ENCODE measurements around the gene CAMK1D. TPM values are rescaled to one million over a fixed set of nuclear protein-coding genes. Genes with fewer than 3 reads are reported as not detected.
A peak's percentile ranks its signal among the peaks of the same experiment; 100 is the strongest.

The CAMK1D gene
- total RNA-seq, 1 experiment from 2014 or later = 3.9 TPM

DNA sequence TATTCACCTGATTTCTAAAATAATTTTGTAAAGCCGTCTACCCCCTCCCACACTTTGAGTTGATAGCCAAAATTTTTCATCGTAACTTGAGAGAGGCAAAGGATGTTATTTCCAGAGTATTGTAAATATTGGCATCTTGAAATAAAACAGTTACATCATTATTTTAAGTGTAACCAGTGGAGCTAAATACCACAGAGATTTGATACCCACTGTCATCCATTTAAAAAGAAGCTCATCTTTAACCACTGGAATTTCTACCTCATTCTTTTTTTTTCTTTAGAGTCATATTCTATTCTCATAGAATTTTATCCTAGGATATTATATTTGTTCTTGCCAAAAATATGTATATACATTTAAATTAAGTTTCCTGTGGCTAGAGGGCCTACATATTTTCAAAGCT, 48.6 kb downstream of the CAMK1D start:
- DNase-seq (ENCODE audit: low read depth) = no peak

DNA sequence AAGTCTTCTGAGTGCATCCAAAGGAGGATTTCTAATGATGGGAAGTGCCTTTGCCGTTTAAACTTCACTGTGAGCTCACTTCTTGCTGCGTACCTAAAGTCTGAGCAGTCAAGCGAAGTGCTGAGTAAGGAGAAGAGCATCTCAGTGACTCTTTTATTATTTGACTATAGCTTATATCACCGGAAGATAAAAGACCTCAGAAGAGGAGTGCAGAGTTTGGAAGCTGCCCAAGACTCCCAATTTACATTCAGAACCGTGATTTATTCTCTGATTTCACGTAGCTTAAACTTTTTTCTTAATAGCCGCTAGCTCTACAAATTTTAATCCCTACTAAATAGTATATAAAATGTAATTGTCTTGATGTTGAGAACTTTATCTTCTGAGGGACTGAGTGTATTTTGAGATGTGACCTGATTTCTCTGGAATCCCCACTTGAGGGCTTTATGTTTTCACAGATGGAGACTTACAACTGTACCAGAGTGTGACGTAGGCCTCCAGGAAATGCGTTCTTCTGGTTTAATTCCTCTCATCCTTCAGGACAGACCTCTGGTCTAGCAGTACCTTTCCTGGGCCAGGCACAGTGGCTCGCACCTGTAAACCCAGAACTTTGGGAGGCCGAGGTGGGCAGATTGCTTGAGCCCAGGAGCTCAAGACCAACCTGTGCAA, 51.1 kb downstream of the CAMK1D start:
- peak; percentile 86 for DNase-seq (ENCODE audit: low read depth)

DNA sequence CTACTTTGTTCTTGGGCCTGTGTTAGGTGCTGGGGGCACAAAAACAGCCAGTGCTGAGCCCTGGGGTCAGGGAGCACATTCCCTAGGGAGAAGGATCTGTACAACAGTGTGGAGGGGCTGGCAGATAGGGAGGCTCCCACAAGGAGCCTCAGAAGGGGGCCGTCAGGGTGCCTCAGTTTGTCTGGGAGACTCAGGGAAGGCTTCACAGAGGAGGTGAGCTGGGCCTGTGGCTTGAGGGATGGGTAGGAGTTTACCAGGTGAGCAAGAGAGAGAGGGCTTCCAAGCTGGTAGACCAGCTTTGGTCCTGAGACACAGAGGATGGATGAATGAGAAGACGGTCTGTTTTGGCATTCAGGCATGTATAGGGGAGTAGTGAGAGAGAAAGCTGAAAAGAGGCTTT, 52.1 kb downstream of the CAMK1D start:
- no peak for DNase-seq (ENCODE audit: low read depth)

DNA sequence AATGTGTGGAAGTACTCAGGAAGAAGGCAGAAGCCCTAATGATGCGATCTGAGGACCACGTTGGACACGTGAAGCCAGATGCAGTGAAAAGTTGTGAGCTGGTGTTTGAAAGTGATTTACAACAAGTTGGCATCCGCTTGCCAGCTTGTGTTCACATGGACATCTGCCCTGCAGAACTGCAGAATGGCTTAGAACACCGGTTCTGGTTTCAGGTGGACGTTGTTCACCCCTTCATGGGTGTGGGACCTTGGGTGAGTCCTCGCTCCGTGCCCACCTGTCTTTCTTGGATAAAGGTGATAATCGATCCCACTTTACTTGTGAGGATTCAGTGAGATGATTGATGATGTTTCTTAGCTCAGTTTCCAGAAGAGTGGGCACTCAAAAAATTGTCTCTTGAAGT, 53.8 kb downstream of the CAMK1D start:
- no peak for DNase-seq (ENCODE audit: low read depth)

DNA sequence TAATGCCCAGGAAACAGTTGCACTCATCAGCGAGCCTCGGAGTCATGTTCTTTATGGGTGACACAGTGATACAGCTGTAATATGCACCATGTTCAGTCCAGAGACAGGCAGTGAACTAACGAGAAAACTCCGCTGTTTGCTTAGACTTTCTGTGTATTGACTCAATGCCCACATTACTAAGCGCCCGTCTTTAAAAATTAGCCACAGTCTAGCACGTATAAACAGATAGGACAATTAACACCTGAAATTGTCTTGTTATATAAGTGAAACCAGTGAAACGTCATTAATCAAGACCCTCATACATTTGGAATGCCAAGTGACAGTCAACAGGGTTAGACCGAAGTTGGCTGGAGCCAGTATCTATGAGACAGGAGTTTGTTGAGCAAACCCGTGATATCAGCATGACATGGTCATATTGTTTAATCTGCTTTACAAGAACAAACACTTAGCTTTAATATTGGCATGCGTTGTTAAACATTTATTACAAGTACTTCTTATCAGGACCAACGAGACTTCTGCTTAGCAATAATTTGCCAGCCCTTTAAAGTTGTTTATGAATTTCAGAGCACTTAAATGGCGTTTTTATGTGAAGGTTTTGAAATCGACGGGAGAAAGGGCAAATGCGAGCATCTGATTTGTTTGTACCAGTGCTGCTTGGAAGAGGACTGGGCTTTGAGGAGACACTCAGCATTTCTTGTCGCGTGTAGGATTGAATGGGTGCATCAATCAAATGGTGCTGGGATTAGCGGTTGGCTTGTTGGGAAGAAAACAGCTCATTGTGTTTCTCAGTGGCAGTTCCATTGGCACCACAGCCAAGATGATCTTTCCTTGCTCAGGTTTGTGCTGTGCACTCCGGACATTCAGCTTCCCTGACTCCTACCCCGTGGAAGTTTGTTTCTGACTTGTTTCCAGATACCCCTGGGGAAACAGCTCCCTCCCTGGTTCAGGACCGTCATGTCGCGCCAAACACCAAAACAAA, 56.3 kb downstream of the CAMK1D start:
- DNase-seq (ENCODE audit: low read depth) = no peak

DNA sequence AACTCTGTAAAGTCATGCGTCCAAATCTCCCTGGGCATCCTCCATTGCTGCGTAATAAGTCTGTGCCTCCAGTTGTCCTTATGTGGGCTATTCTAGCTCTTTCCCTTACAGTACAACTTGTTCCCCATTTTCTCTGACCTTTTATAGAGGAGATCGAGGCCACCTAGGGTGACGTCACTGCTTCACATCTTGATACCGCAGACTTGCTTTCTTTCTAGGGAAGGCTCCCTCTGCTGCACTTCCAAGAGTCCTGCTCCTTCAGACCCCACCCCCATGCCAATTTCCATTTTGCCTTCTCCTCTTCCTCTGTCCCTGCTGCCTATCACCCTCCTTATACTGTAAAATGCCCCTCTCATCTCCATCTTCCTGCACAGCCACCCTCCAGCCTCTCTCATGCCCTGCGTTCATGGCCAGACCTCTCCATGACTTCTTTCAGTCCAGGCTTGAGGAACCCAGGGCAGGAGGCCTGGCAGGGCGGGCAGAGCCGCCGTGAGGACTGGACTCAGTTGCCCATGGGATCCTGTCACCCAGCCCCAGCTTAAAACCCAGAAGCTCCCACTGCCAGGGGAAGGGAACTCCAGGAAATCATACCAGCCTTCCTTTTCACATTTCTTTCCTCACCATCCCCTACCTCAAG, 57.5 kb downstream of the CAMK1D start:
- DNase-seq (ENCODE audit: low read depth) = no peak

DNA sequence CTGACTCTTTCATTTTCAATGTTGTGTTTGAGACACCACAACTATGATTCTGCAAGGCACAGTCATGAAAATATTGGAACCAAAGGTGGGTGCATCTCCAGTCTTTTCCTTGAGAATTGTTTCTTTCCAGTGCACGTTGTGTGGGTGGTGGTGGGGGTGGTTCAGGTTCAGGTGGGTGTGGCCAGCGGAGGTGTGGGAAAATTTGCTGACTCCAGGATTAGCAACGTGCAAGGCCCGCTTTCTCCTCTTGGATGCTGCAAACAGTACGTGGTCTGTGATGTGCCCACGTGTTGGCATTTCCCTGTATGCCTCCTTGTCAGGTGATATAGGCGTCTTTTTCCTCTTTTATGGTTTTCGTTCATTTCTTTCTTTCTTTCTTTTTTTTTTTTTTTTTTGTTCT, 59.1 kb downstream of the CAMK1D start:
- DNase-seq (ENCODE audit: low read depth) = no peak

DNA sequence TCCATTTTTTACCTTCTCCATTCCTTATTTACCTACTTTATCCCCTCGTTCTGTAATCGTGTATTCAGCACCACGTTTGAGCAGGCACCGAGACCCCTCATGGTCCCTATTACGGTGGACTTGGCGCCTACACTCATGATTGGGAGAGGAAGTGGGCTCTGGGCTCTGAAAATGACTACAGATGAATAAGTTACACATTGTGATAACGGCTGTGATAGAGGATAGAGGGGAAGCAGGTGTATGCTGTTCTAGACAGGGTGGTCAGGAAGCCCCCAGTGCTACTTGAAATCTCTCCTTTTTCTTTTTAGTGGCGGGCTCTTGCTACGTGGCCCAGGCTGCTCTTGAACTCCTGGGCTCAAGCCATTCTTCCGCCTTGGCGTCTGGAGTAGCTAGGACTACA, 59.8 kb downstream of the CAMK1D start:
- no peak for DNase-seq (ENCODE audit: low read depth)

DNA sequence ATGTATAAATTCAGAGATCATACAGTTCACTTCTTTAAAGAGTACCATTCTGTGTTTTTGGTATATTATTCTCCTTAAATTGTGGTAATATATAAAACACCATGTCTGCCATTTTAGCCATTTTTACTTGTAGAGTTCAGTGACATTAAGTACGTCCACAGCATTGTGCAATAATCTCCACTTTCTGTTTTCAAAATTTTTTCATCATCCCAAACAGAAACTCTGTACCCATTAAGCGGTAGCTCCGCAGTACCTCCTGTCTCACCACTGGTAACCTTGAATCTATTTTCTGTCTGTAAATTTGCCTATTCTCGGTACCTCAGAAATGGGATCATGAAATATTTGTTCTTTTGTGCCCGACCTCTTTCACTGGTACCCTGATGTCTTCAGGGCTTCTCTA, 60.3 kb downstream of the CAMK1D start:
- DNase-seq (ENCODE audit: low read depth) = no peak

DNA sequence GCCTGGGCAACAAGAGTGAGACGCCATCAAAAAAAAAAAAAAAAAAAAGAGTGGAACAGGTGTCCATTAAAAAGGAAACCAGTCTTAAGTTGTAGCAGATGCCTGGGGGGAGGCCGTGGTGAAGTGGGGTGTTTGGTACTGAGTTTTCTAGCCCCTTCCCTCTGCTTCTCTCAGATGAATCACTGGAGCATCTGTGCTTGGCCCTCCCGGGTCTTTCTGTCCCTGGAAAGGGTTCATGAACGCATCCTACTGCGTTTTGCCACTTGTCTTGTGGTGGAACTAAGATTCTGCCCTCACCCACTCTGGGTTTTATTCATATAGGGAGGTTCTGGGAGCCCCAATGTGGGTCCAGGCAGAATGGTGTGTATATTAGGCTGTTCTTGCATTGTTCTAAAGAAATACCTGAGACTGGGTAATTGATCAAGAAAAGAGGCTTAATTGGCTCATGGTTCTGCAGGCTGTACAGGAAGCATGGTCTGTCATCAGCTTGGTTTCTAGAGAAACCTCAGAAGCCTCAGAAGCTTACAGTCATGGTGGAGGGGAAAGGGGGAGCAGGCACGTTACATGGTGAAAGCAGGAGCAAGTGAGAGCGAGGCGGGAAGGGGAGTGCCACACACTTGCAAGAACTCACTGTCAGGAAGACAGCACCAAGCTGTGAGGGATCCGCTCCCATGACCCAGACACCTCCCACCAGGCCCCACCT, 63.5 kb downstream of the CAMK1D start:
- DNase-seq (ENCODE audit: low read depth) = no peak

DNA sequence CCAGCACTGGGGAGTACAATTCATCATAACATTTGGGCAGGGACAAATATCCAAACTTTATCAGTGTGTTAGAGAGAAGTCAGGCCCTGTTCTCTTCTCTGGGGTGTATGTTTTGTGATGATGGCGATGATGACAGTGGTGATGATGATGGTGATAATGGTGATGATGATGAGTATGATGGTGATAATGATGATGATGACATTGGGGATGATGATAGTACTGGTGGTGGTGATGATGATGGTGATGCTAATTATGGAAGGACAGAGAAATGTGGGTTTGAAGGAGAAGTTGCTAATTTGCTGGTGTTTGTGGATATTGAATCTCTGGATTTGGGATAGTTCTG, 64.0 kb downstream of the CAMK1D start:
- DNase-seq (ENCODE audit: low read depth) = no peak

DNA sequence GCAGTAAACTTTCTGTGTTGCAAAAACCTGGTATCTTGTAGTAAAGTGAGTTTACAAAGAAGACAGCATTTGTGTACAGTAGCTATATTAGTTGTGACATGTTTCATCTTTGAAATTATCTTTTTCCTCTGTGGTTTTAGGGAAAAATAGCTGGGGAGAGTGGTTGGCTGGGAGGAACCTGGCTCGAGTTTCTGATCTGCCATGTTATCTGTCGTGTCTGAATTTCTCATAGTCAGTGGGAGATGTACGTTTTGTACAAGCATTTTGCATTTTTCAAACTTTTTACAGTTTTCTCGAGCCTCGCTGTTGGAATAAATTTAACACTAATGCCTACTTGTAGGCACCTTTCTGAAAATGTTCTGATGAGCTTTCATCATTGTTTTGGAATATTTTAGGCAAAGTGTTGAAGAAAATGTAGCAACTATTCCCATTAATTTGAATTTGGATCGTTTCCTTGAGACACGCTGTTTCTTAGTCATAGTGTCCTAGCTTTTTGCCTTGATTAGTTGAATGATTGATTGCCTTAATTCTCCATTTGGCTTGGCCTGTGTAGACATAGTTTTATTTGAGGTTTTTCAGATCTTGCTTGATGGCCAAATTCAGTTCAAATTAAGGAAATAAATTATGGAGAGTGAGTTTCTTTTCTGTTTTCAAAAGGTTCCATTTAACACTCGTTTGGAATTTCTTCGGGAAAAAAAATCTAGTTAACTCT, 65.1 kb downstream of the CAMK1D start:
- DNase-seq (ENCODE audit: low read depth) = no peak

DNA sequence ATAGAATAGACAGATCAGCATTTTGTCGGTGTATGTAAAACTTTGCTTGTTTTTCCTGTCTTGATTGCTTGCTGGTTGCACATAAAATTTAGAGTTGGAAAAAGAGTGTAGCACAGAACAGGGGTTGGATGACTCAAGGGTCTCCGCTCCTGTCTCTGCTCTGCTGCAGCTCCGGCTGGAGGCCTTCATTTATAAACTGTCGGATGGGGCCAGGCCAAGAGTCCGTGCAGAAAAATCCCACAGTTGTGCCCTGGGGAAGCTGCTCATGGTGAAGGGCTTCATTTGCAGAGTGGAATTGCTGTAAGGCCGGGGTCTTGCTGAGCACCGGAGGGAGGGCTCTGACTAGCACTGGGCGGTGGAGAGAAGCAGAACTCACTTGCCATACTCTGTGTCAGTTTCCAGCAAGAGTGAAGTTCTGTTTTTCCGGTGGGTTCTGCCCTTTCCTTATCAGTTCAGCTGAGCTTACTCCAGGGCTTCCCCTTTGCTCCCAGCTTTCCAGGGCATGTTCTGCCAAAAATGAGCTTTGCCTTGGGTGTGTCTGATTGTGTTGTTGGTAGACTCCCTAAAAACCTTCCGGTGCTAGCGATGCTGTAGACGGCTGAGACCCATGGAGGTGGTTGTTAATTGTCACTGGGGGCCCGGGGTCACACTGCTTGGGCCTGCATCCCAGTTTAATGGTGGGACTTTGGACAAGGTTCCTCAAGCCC, 67.2 kb downstream of the CAMK1D start:
- DNase-seq (ENCODE audit: low read depth) = no peak

DNA sequence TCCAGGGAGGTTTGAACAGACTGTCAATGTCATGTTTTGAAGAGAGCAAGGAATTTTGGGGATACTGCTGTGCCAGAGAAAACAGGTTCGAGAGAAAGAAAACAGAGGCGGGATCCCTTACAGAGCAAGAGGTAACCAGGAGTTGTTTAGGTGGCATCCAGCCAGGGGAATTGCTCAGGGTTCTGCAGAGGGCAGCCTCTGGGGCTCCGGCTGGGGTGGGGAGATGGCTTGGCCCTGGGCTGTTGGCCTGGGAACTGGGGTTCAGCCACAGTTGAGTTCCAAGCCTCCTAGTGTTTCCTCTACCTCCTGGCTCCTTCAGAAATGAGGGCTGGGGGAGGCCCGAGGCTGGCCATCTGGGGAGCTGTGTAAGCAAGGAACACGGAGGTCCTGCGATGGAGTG, 68.0 kb downstream of the CAMK1D start:
- no peak for DNase-seq (ENCODE audit: low read depth)

DNA sequence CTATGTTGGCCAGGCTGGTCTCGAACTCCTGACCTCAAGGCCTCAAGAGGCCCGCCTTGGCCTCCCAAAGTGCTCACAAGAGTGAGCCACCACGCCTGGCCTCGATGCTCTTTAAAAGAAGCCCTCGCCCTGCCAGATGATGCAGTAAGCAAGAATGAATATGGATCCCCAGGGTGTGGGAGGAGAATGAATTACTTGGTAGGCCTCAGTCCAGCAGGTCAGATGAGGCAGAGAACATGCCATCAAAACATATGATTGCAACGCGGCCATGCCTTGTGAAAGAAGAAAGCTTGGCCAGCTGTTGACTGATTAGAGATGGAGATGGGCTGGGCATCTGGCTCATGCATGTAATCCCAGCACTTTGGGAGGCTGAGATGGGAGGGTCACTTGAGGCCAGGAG, 68.7 kb downstream of the CAMK1D start:
- no peak for DNase-seq (ENCODE audit: low read depth)

DNA sequence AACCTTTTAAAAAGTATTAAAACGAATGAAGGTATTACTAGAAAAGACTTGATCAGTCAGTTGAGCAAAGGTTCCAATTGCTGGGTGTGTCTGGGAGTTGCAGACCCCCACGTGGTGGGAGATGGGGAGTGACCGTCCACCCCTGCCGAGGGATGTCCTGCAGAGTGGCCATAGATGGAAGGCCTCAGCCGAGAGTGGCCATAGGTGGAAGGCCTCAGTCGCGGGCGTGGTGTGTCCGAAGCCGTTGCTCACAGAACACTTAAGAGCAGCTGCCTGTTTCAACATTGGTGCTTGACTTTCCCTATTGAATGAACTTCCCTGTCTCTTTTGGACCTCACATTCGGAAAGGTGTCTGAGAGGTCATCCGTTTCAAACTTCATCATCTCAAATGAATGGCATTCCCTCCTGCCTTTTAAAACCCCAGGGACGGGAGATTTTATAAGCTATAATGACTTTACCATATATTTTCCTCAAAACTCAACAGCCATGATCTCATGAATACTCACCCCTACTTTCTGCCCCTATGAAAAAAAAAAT, 69.4 kb downstream of the CAMK1D start:
- no peak for DNase-seq (ENCODE audit: low read depth)

DNA sequence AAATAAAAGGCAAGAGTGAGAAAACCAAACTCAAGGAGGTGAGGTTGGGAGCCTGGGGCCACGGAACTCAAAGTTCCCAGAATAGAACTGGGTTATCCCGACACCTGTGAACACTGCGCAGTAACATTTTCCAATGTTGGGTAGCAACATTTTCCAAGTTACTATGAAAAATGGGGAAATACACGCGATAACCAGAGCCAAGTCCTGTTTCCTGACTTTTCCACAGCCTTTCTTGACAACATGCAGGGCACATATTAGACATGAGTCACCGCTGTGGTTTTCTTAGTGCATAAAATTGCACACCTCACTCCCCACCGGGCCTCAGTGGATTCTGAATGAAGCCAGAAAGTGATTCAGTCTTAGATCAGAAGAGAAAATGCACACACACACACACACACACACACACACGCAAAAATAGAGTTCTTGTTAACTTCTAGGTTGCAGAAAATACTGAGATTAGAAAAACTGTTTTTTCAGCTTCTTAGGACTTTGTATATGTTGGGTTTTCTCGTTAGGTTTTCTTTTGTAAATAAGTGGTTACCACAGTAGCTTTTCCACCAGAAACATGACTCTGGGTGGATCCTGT, 70.0 kb downstream of the CAMK1D start:
- DNase-seq (ENCODE audit: low read depth) = peak; percentile 96

DNA sequence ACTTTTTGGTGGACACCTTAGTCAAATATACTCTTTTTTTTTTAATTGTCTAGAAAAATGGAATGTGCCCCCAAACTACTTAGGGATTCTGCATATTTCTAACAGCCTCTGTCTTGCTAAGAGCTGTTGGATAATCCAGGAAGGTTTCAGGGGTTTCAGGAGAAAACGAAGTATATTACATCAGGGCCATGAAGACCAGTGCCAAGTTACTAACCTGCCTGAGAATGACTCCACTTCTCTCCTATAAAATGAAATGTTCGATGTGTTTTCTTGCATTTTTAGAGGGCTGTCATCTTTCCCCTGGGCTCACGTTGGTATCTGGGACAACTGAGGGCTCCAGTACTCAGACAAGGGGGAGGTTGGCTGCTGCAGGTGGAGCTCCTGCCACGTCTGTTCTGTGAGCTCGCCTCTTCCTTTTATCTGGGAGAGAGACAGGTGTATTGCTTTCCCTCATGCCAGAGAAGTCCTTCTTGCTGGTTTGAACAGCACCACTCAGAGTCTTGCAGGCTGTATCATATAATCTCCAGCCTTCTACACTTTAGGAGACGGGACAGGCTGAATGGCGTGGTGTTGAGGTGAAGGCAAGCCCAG, 71.3 kb downstream of the CAMK1D start:
- no peak for DNase-seq (ENCODE audit: low read depth)

DNA sequence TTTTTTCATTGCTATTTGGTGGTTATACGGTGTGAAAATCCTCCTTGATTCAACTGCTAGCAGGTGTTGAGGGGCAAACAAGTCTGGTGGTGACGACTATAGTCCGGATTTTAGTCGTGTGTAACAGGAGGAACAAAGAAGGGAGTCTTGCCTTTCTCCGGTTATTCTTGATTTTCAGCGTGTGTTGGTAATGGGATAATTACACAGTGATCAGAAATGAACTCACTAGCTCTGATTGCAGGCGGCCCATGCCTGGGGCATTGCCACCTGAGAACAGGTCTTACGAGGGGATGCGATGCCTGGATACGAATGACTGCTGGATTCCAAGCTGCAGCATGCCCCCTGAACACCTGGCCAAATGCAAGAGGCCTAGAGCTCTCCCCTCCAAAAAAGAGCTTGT, 72.8 kb downstream of the CAMK1D start:
- DNase-seq (ENCODE audit: low read depth) = no peak

All from HT1080 (cell line).